Type B pancreatic cell (in vitro differentiated cells): ENCODE data around the gene UPP1. TPM values are rescaled to one million over a fixed set of nuclear protein-coding genes. Genes with fewer than 3 reads are reported as not detected.

Source experiments
- DNase-seq: peaks from one replicate; pipeline ENCODE4 v3.0.0; 2021; ENCODE audit warnings: mixed read lengths; ENCODE audit not compliant: unreplicated experiment; ENCODE audit errors: extremely low spot score
- H3K27ac Mint-ChIP-seq: 2 replicates; pipeline ENCODE4 v1.8.0; 2021; ENCODE audit warnings: mild to moderate bottlenecking, mixed read lengths
- H3K27me3 Mint-ChIP-seq: 2 replicates; pipeline ENCODE4 v1.8.0; 2021; ENCODE audit warnings: mixed read lengths
- H3K36me3 Mint-ChIP-seq: 2 replicates; pipeline ENCODE4 v1.8.0; 2021; ENCODE audit warnings: mixed read lengths
- H3K4me1 Mint-ChIP-seq: one replicate; pipeline ENCODE4 v1.8.0; 2021; ENCODE audit warnings: mixed read lengths; ENCODE audit not compliant: unreplicated experiment
- H3K4me3 Mint-ChIP-seq: 2 replicates; pipeline ENCODE4 v1.8.0; 2021; ENCODE audit warnings: mild to moderate bottlenecking, mixed read lengths
- H3K9me3 Mint-ChIP-seq: 2 replicates; pipeline ENCODE4 v1.8.0; 2021; ENCODE audit warnings: mixed read lengths
- CTCF ChIP-seq: fragments of 200-600 bp; sonication (generic); conservative IDR thresholded peaks from 2 replicates; pipeline ENCODE4 v1.5.0; 2021; ENCODE audit warnings: antibody characterized with exemption, mild to moderate bottlenecking
- total RNA-seq: library from RNA; stranded (reverse); gene quantifications from 2 replicates; pipeline ENCODE4 v1.2.1, GENCODE V29; 2021; ENCODE audit warnings: low replicate concordance

The UPP1 gene
- total RNA-seq, 1 donor from 2014 or later, result 14.3 TPM

GRCh38 chr7:48045195-48045765 lies 43.8 kb upstream of the UPP1 start:
- no peaks in the 10 kb centered on the region for H3K36me3 Mint-ChIP-seq
- no peak for DNase-seq
- H3K4me1 Mint-ChIP-seq, result no peaks in the 10 kb centered on the region
- no peak overlapping the region for H3K27ac Mint-ChIP-seq
- no peak for TF ChIP-seq CTCF
- H3K4me3 Mint-ChIP-seq, result no peak overlapping the region
- peaks cover 20% of the 10 kb centered on the region for H3K27me3 Mint-ChIP-seq
- no peaks in the 10 kb centered on the region for H3K9me3 Mint-ChIP-seq

GRCh38 chr7:48046458-48046857 lies 42.6 kb upstream of the UPP1 start:
- Mint-ChIP-seq H3K9me3 (no peaks in the 10 kb centered on the region), H3K4me1 (no peaks in the 10 kb centered on the region), H3K4me3 (no peak overlapping the region), H3K27me3 (peaks cover 16% of the 10 kb centered on the region), H3K36me3 (no peaks in the 10 kb centered on the region), H3K27ac (no peak overlapping the region)
- no peak for TF ChIP-seq CTCF
- DNase-seq, result no peak

- Mint-ChIP-seq H3K27ac (no peak overlapping the region), H3K27me3 (peaks cover 13% of the 10 kb centered on the region), H3K4me3 (no peak overlapping the region), H3K4me1 (no peaks in the 10 kb centered on the region), H3K36me3 (no peaks in the 10 kb centered on the region), H3K9me3 (no peaks in the 10 kb centered on the region)
- TF ChIP-seq CTCF, result no peak
- no peak for DNase-seq
Measured at GRCh38 chr7:48048113-48048512, 41.0 kb upstream of the UPP1 start.

GRCh38 chr7:48049850-48050249 lies 39.2 kb upstream of the UPP1 start:
- Mint-ChIP-seq H3K9me3 (no peaks in the 10 kb centered on the region), H3K27me3 (peaks cover 11% of the 10 kb centered on the region), H3K36me3 (no peaks in the 10 kb centered on the region), H3K27ac (no peak overlapping the region), H3K4me3 (no peak overlapping the region), H3K4me1 (no peaks in the 10 kb centered on the region)
- no peak for TF ChIP-seq CTCF
- DNase-seq, result no peak

GRCh38 chr7:48052748-48053147 lies 36.3 kb upstream of the UPP1 start:
- Mint-ChIP-seq H3K4me3 (no peak overlapping the region), H3K9me3 (no peaks in the 10 kb centered on the region), H3K27me3 (peaks cover 3% of the 10 kb centered on the region), H3K27ac (no peak overlapping the region), H3K36me3 (no peaks in the 10 kb centered on the region), H3K4me1 (no peaks in the 10 kb centered on the region)
- DNase-seq, result no peak
- TF ChIP-seq CTCF, result no peak

GRCh38 chr7:48053736-48054135 lies 35.3 kb upstream of the UPP1 start:
- Mint-ChIP-seq H3K27me3 (peaks cover 3% of the 10 kb centered on the region), H3K9me3 (no peaks in the 10 kb centered on the region), H3K36me3 (no peaks in the 10 kb centered on the region), H3K27ac (no peak overlapping the region), H3K4me1 (no peaks in the 10 kb centered on the region), H3K4me3 (no peak overlapping the region)
- no peak for DNase-seq
- no peak for TF ChIP-seq CTCF
